CD14-positive monocyte (primary cell): Measurements from ENCODE around the gene AOAH. TPM values are rescaled to one million over a fixed set of nuclear protein-coding genes. Genes with fewer than 3 reads are reported as not detected.

Experiments
- DNase-seq, 3 donors: peaks; one replicate each; pipeline ENCODE4 v3.0.0-alpha.2; 2011 to 2022
- H2AFZ ChIP-seq: 2 replicates; pipeline ENCODE4 v1.6.0; 2012; ENCODE audit warnings: mild to moderate bottlenecking, low read depth, low read length, inconsistent platforms; ENCODE audit not compliant: insufficient read depth, poor library complexity, severe bottlenecking
- H3K27ac ChIP-seq, 2 donors: 1 replicate in 1 of 2; 2 replicates in 1 of 2; pipeline ENCODE4 v1.5.1; 2012 to 2013; ENCODE audit warnings: low read length in 2 of 2, control low read depth in 1 of 2, inconsistent platforms in 1 of 2, low read depth in 1 of 2, mild to moderate bottlenecking in 1 of 2
- H3K27me3 ChIP-seq, 2 donors: one replicate each; pipeline versions ENCODE4 v1.6.0 to v1.6.1; 2011 to 2013; ENCODE audit warnings: low read length in 2 of 2; ENCODE audit not compliant: control insufficient read depth in 2 of 2, insufficient read depth in 2 of 2
- H3K36me3 ChIP-seq, 2 donors: replicated peaks in 1 of 2; 1 replicate in 1 of 2; 2 replicates in 1 of 2; pipeline versions ENCODE4 v1.5.1 to v1.6.1; 2012 to 2013; ENCODE audit warnings: low read length in 2 of 2, control low read depth in 1 of 2, inconsistent platforms in 1 of 2, mild to moderate bottlenecking in 1 of 2; ENCODE audit not compliant: insufficient read depth in 2 of 2, control insufficient read depth in 1 of 2
- H3K4me1 ChIP-seq, 2 donors: 1 replicate in 1 of 2; 2 replicates in 1 of 2; pipeline versions ENCODE4 v1.5.1 to v1.6.1; 2012 to 2013; ENCODE audit warnings: low read length in 2 of 2, control low read depth in 1 of 2, inconsistent platforms in 1 of 2, mild to moderate bottlenecking in 1 of 2, moderate library complexity in 1 of 2; ENCODE audit not compliant: insufficient read depth in 2 of 2, control insufficient read depth in 1 of 2
- H3K4me2 ChIP-seq: replicated peaks from 2 replicates; pipeline ENCODE3; 2012; ENCODE audit warnings: low read length, moderate library complexity, mild to moderate bottlenecking; ENCODE audit not compliant: poor library complexity, severe bottlenecking; ENCODE audit errors: extremely low read depth
- H3K4me3 ChIP-seq, 3 experiments: fragments of 200-600 bp in 1 of 3; sonication (generic) in 1 of 3; replicated peaks in 1 of 3; 1 replicate in 2 of 3; 2 replicates in 1 of 3; pipeline ENCODE4 v1.5.1; 2011 to 2013; ENCODE audit warnings: low read length in 3 of 3, mild to moderate bottlenecking in 3 of 3, control low read depth in 2 of 3, low read depth in 2 of 3, inconsistent platforms in 1 of 3, moderate library complexity in 1 of 3
- H3K79me2 ChIP-seq: 2 replicates; pipeline ENCODE4 v1.6.0; 2012; ENCODE audit warnings: mild to moderate bottlenecking, control low read depth, inconsistent platforms, low read length, moderate library complexity; ENCODE audit not compliant: insufficient read depth
- H3K9ac ChIP-seq: 2 replicates; pipeline ENCODE4 v1.6.0; 2017; ENCODE audit warnings: low read length, mild to moderate bottlenecking; ENCODE audit not compliant: insufficient read depth, poor library complexity, severe bottlenecking
- H3K9me3 ChIP-seq, 2 donors: replicated peaks in 1 of 2; 1 replicate in 1 of 2; 2 replicates in 1 of 2; pipeline versions ENCODE4 v1.5.1 to v1.6.1; 2012 to 2013; ENCODE audit warnings: low read length in 2 of 2, control low read depth in 1 of 2; ENCODE audit not compliant: control insufficient read depth in 1 of 2, insufficient read depth in 1 of 2
- H4K20me1 ChIP-seq: 2 replicates; pipeline ENCODE4 v1.6.0; 2012; ENCODE audit warnings: mild to moderate bottlenecking, low read length, control low read depth, moderate library complexity; ENCODE audit not compliant: insufficient read depth
- H3K27ac Mint-ChIP-seq, 7 donors: one replicate each; pipeline ENCODE4 v1.8.0; 2020; ENCODE audit warnings: mild to moderate bottlenecking in 7 of 7, mixed read lengths in 7 of 7, moderate library complexity in 6 of 7, inconsistent platforms in 2 of 7
- H3K27me3 Mint-ChIP-seq, 3 donors: one replicate each; pipeline ENCODE4 v1.8.0; 2021 to 2022; ENCODE audit warnings: low read depth in 3 of 3, mild to moderate bottlenecking in 3 of 3, mixed read lengths in 3 of 3, moderate library complexity in 3 of 3, inconsistent platforms in 1 of 3
- H3K36me3 Mint-ChIP-seq, 2 donors: one replicate each; pipeline ENCODE4 v1.8.0; 2020; ENCODE audit warnings: mixed read lengths in 2 of 2, inconsistent platforms in 1 of 2, mild to moderate bottlenecking in 1 of 2
- H3K4me1 Mint-ChIP-seq: one replicate; pipeline ENCODE4 v1.8.0; 2020; ENCODE audit warnings: mild to moderate bottlenecking, mixed read lengths
- H3K4me3 Mint-ChIP-seq, 2 donors: one replicate each; pipeline ENCODE4 v1.8.0; 2020; ENCODE audit warnings: mild to moderate bottlenecking in 2 of 2, mixed read lengths in 2 of 2, moderate library complexity in 1 of 2
- H3K9me3 Mint-ChIP-seq, 7 donors: one replicate each; pipeline ENCODE4 v1.8.0; 2020 to 2022; ENCODE audit warnings: mixed read lengths in 7 of 7, mild to moderate bottlenecking in 6 of 7, moderate library complexity in 6 of 7, inconsistent platforms in 2 of 7
- CTCF ChIP-seq: fragments of 200-600 bp; IDR thresholded peaks from one replicate; pipeline ENCODE4 v1.8.0; 2022; ENCODE audit warnings: antibody characterized with exemption, mild to moderate bottlenecking
- whole genome bisulfite sequencing: methylation state at CpG from one replicate; pipeline ENCODE4 v1.1.5; 2013; ENCODE audit warnings: missing lambda C conversion rate; ENCODE audit not compliant: insufficient coverage; 5-methylcytosine and 5-hydroxymethylcytosine counted together
- intact Hi-C, 2 donors: fragments of 100-400 bp; cut with micrococcal nuclease; formaldehyde crosslinking; loops; one replicate each; pipeline versions ENCODE4 v1.15.0 to v1.15.1; 2023
- polyA plus RNA-seq, 3 donors: library from polyadenylated mRNA; depleted of rRNA in 1 of 3; unstranded in 2 of 3; stranded (reverse) in 1 of 3; fragments of 300-500 nt in 2 of 3; fragments of >200 nt in 1 of 3; fragmentation: Illumina TruSeq in 2 of 3; gene quantifications; 1 replicate in 2 of 3; 2 replicates in 1 of 3; pipeline ENCODE4 v1.2.3, GENCODE V29; 2012 to 2021

The AOAH gene
- polyA plus RNA-seq, 3 donors = 305 to 467 (median 349) TPM

- H3K27ac ChIP-seq = no peak overlapping the region
- 100% methylated on average over 1 of the region's 6 CpGs for WGBS
- H3K27me3 ChIP-seq = no peaks in the 10 kb centered on the region
- Mint-ChIP-seq H3K27ac (no peak overlapping the region), H3K9me3 (peaks cover 0 to 4% (median 0%) of the 10 kb centered on the region in 7 donors), H3K36me3 (no peaks in the 10 kb centered on the region), H3K27me3 (peaks cover 0 to 4% (median 3%) of the 10 kb centered on the region in 3 donors), H3K4me1 (peaks cover 2% of the 10 kb centered on the region), H3K4me3 (no peak overlapping the region)
- no peak overlapping the region for H2AFZ ChIP-seq
- DNase-seq = no peak
- TF ChIP-seq CTCF = no peak
- no peak overlapping the region for H3K4me2 ChIP-seq
- no peak overlapping the region for H3K4me3 ChIP-seq
- no peaks in the 10 kb centered on the region for H3K36me3 ChIP-seq
- no peaks in the 10 kb centered on the region for H4K20me1 ChIP-seq
- no peak overlapping the region for H3K9ac ChIP-seq
- intact Hi-C loops = no loop called here
- H3K4me1 ChIP-seq = no peaks in the 10 kb centered on the region
- H3K79me2 ChIP-seq = no peaks in the 10 kb centered on the region
- H3K9me3 ChIP-seq = no peaks in the 10 kb centered on the region
Measured at GRCh38 chr7:36496576-36496975, 227.7 kb downstream of the AOAH start.

GRCh38 chr7:36491317-36491716 is 233.0 kb downstream of the AOAH start:
- Histone ChIP-seq H2AFZ (no peak overlapping the region), H3K9me3 (no peaks in the 10 kb centered on the region), H3K36me3 (no peaks in the 10 kb centered on the region), H3K4me3 (no peak overlapping the region), H3K4me1 (no peaks in the 10 kb centered on the region), H4K20me1 (no peaks in the 10 kb centered on the region), H3K4me2 (no peak overlapping the region), H3K9ac (no peak overlapping the region), H3K79me2 (no peaks in the 10 kb centered on the region), H3K27ac (no peak overlapping the region), H3K27me3 (no peaks in the 10 kb centered on the region)
- Mint-ChIP-seq H3K4me1 (no peaks in the 10 kb centered on the region), H3K4me3 (no peak overlapping the region), H3K9me3 (peaks cover 0 to 7% (median 2%) of the 10 kb centered on the region in 7 donors), H3K36me3 (no peaks in the 10 kb centered on the region), H3K27me3 (peaks cover 0 to 3% (median 0%) of the 10 kb centered on the region in 3 donors), H3K27ac (no peak overlapping the region)
- no peak for DNase-seq
- TF ChIP-seq CTCF = no peak
- intact Hi-C loops = no loop called here
- WGBS = no CpG with 5 or more reads among the region's 3 CpGs
